ENCODE results near the gene EIF5B. TPM values are rescaled to one million over a fixed set of nuclear protein-coding genes. Genes with fewer than 3 reads are reported as not detected.
"Not testable (repeated sequence)": the region's sequence is repeated elsewhere in the genome, so short reads cannot be mapped to it uniquely, and the experiment has no call there.

EIF5B gene
- total RNA-seq, 1 experiment from 2014 or later, result 63.1 TPM

DNA sequence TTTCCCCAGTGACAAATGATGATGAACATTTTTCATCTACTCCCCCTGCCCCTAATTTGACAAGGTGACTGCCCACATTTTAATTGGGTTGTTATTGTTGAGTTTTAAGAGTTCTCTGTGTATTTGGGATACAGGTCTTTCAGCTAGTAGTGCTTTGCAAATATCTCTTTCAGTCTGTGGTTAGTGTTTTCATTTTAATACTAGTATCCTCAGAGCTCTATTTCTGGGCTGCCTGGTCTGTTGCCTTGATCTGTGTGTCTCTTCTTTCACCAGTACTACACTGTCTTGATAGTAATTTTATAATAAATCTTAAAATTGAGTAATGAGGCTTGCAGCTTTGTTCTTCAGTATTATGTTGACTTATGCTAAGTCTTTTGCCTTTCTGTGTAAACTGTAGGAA lies 19.7 kb downstream of the EIF5B start:
- Mint-ChIP-seq H3K9me3 (ENCODE audit: low read depth, unreplicated experiment) (no peaks in the 10 kb centered on the region), H3K27me3 (ENCODE audit: unreplicated experiment) (no peaks in the 10 kb centered on the region), H3K4me3 (ENCODE audit: low read depth, unreplicated experiment) (no peak overlapping the region), H3K36me3 (ENCODE audit: insufficient read depth, unreplicated experiment) (no peaks in the 10 kb centered on the region), H3K4me1 (ENCODE audit: low read depth, unreplicated experiment) (no peaks in the 10 kb centered on the region), H3K27ac (ENCODE audit: unreplicated experiment) (no peak overlapping the region)
- no peak for DNase-seq
- CTCF ChIA-PET, result no interaction called here
- no TSS peak for BruUV-seq (replicated peaks)
- TF ChIP-seq, protein P1, sequence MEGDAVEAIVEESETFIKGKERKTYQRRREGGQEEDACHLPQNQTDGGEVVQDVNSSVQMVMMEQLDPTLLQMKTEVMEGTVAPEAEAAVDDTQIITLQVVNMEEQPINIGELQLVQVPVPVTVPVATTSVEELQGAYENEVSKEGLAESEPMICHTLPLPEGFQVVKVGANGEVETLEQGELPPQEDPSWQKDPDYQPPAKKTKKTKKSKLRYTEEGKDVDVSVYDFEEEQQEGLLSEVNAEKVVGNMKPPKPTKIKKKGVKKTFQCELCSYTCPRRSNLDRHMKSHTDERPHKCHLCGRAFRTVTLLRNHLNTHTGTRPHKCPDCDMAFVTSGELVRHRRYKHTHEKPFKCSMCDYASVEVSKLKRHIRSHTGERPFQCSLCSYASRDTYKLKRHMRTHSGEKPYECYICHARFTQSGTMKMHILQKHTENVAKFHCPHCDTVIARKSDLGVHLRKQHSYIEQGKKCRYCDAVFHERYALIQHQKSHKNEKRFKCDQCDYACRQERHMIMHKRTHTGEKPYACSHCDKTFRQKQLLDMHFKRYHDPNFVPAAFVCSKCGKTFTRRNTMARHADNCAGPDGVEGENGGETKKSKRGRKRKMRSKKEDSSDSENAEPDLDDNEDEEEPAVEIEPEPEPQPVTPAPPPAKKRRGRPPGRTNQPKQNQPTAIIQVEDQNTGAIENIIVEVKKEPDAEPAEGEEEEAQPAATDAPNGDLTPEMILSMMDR (IDR thresholded peaks at IDR 0.05; ENCODE audit: unreplicated experiment), result no peak
- intact Hi-C loops (cut with micrococcal nuclease; ENCODE audit: unreplicated experiment), result no loop called here

DNA sequence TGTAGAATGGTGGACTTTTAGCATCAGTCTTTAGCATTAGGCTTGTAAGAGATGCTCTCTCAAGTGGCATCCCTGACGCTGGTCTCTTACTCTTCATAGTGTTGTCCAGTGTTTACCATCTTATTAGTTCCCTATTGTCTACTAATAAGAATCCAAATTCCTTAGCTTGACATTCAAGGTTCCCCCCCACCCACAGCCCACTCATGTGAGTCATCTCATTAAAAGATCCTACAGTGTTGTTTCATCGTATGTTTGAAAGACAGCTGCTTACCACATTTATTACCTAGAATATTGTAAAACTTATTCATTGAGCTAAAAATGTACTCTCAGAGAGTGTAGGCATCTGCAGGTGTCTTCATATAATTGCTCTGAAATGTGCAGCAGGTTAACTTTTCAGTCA lies 28.5 kb downstream of the EIF5B start:
- no peaks in the 10 kb centered on the region for H3K4me1 Mint-ChIP-seq (ENCODE audit: low read depth, unreplicated experiment)
- peaks cover 11% of the 10 kb centered on the region for H3K36me3 Mint-ChIP-seq (ENCODE audit: insufficient read depth, unreplicated experiment)
- TF ChIP-seq, protein P1 (IDR thresholded peaks at IDR 0.05; ENCODE audit: unreplicated experiment), result no peak
- BruUV-seq (replicated peaks), result no TSS peak
- H3K27me3 Mint-ChIP-seq (ENCODE audit: unreplicated experiment), result no peaks in the 10 kb centered on the region
- CTCF ChIA-PET, result no interaction called here
- intact Hi-C loops (cut with micrococcal nuclease; ENCODE audit: unreplicated experiment), result no loop called here
- H3K9me3 Mint-ChIP-seq (ENCODE audit: low read depth, unreplicated experiment), result no peaks in the 10 kb centered on the region
- no peak for DNase-seq
- no peak overlapping the region for H3K27ac Mint-ChIP-seq (ENCODE audit: unreplicated experiment)
- H3K4me3 Mint-ChIP-seq (ENCODE audit: low read depth, unreplicated experiment), result no peak overlapping the region

DNA sequence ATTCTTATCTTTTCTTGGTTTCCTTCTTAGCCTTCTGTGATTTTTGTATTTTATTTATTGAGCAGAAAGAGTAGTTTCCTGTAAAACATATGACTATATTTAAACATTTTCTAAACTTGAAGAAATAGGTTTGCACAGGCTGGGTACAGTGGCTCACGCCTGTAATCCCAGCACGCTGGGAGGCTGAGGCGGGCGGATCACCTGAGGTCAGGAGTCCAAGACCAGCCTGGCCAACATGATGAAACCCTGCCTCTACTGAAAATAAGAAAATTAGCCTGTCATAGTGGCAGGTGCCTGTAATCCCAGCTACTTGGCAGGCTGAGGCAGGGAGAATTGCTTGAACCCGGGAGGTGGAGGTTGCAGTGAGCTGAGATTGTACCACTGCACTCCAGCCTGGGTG lies 31.7 kb downstream of the EIF5B start:
- H3K4me3 Mint-ChIP-seq (ENCODE audit: low read depth, unreplicated experiment); CTCF ChIA-PET; H3K9me3 Mint-ChIP-seq (ENCODE audit: low read depth, unreplicated experiment); intact Hi-C loops (cut with micrococcal nuclease; ENCODE audit: unreplicated experiment); H3K27me3 Mint-ChIP-seq (ENCODE audit: unreplicated experiment); DNase-seq; H3K27ac Mint-ChIP-seq (ENCODE audit: unreplicated experiment); H3K4me1 Mint-ChIP-seq (ENCODE audit: low read depth, unreplicated experiment); BruUV-seq (replicated peaks): not testable (repeated sequence)
- H3K36me3 Mint-ChIP-seq (ENCODE audit: insufficient read depth, unreplicated experiment), result peaks cover 30% of the 10 kb centered on the region

DNA sequence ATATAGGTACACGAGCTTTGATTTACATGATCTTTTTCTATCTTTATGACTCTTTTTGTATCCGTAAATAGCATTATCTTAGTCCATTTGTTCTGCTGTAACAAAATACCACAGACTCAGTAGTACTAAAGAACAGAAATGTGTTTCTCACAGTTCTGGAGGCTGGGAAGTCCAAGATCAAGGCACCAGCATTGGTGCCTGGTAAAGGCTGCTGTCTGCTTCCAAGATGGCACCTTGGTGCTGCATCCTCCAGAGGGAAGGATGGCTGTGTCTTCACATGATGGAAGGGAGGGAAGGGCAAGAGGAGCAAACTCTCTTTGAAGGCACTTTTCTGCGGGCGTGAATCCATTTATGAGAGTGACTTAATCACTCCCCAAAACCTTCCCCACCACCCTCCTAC lies 36.0 kb downstream of the EIF5B start:
- Mint-ChIP-seq H3K27ac (ENCODE audit: unreplicated experiment) (peak overlapping the region; percentile 12), H3K27me3 (ENCODE audit: unreplicated experiment) (no peaks in the 10 kb centered on the region), H3K36me3 (ENCODE audit: insufficient read depth, unreplicated experiment) (peaks cover 25% of the 10 kb centered on the region), H3K4me1 (ENCODE audit: low read depth, unreplicated experiment) (no peaks in the 10 kb centered on the region), H3K9me3 (ENCODE audit: low read depth, unreplicated experiment) (no peaks in the 10 kb centered on the region), H3K4me3 (ENCODE audit: low read depth, unreplicated experiment) (no peak overlapping the region)
- BruUV-seq (replicated peaks), result no TSS peak
- no peak for DNase-seq
- intact Hi-C loops (cut with micrococcal nuclease; ENCODE audit: unreplicated experiment), result no loop called here
- TF ChIP-seq, protein P1 (IDR thresholded peaks at IDR 0.05; ENCODE audit: unreplicated experiment), result no peak
- CTCF ChIA-PET, result no interaction called here

DNA sequence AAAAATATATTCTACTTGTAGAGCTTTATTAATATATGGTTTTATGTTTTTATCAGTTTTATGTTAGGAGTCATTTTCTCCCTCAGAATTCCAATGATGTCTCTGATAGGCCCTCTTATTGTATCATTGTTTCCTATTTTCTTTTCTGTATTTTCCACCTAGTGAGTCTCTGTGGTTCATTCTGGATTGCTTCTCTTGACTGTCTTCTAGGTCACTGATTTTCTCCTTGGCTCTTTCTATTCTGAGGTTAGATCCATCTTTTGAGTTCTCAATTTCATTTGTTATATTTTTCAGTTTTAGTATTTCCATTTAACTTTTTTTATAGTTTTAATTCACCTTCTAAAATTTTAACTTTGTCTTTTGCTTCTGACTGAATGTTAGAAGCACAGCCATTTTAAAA lies 37.6 kb downstream of the EIF5B start:
- peaks cover 29% of the 10 kb centered on the region for H3K36me3 Mint-ChIP-seq (ENCODE audit: insufficient read depth, unreplicated experiment)
- H3K27me3 Mint-ChIP-seq (ENCODE audit: unreplicated experiment), result no peaks in the 10 kb centered on the region
- no peaks in the 10 kb centered on the region for H3K4me1 Mint-ChIP-seq (ENCODE audit: low read depth, unreplicated experiment)
- H3K27ac Mint-ChIP-seq (ENCODE audit: unreplicated experiment), result no peak overlapping the region
- BruUV-seq (replicated peaks), result no TSS peak
- no peak for DNase-seq
- intact Hi-C loops (cut with micrococcal nuclease; ENCODE audit: unreplicated experiment), result no loop called here
- H3K4me3 Mint-ChIP-seq (ENCODE audit: low read depth, unreplicated experiment), result no peak overlapping the region
- TF ChIP-seq, protein P1 (IDR thresholded peaks at IDR 0.05; ENCODE audit: unreplicated experiment), result no peak
- no peaks in the 10 kb centered on the region for H3K9me3 Mint-ChIP-seq (ENCODE audit: low read depth, unreplicated experiment)
- CTCF ChIA-PET, result no interaction called here

All from Calu3 (cell line).